ENCODE results near the gene PTPN3. TPM values are rescaled to one million over a fixed set of nuclear protein-coding genes. Genes with fewer than 3 reads are reported as not detected.

The PTPN3 gene
- total and polyA plus RNA-seq, 7 experiments from 2014 or later, result 0.89 TPM; not detected in 6

- Mint-ChIP-seq H3K27ac (no peak overlapping the region), H3K27me3 (peaks cover 18 to 42% (median 25%) of the 10 kb centered on the region in 5 donors), H3K36me3 (no peaks in the 10 kb centered on the region), H3K4me1 (peaks cover 0 to 22% (median 0%) of the 10 kb centered on the region in 7 donors), H3K9me3 (no peaks in the 10 kb centered on the region), H3K4me3 (no peak overlapping the region)
- CTCF ChIA-PET, result no interaction called here
- no peaks in the 10 kb centered on the region for H3K36me3 ChIP-seq (ENCODE audit: control insufficient read depth in 2 of 3, insufficient read depth in 3 of 3, low read length in 3 of 3)
- intact Hi-C loops (cut with micrococcal nuclease), result no loop called here
- no peak overlapping the region for H3K4me3 ChIP-seq (ENCODE audit: low read length)
- no peaks in the 10 kb centered on the region for H3K4me1 ChIP-seq (ENCODE audit: control insufficient read depth in 2 of 2, insufficient read depth in 2 of 2, low read length in 2 of 2)
- POLR2A ChIA-PET, result no interaction called here
- no peak overlapping the region for H3K27ac ChIP-seq (ENCODE audit: low read depth, low read length)
- no peaks in the 10 kb centered on the region for H3K9me3 ChIP-seq (ENCODE audit: control insufficient read depth in 2 of 3, low read length in 3 of 3)
- DNase-seq, result no peak
- no peaks in the 10 kb centered on the region for H3K27me3 ChIP-seq (ENCODE audit: control insufficient read depth in 2 of 2, insufficient read depth in 2 of 2, low read length in 2 of 2)
- no peak for ATAC-seq
Observed at GRCh38 chr9:109455861-109456260, 42.2 kb downstream of the PTPN3 start.

GRCh38 chr9:109455391-109455790 lies 42.7 kb downstream of the PTPN3 start:
- Histone ChIP-seq H3K4me1 (ENCODE audit: control insufficient read depth in 2 of 2, insufficient read depth in 2 of 2, low read length in 2 of 2) (no peaks in the 10 kb centered on the region), H3K36me3 (ENCODE audit: control insufficient read depth in 2 of 3, insufficient read depth in 3 of 3, low read length in 3 of 3) (no peaks in the 10 kb centered on the region), H3K9me3 (ENCODE audit: control insufficient read depth in 2 of 3, low read length in 3 of 3) (no peaks in the 10 kb centered on the region), H3K4me3 (ENCODE audit: low read length) (no peak overlapping the region), H3K27ac (ENCODE audit: low read depth, low read length) (no peak overlapping the region), H3K27me3 (ENCODE audit: control insufficient read depth in 2 of 2, insufficient read depth in 2 of 2, low read length in 2 of 2) (no peaks in the 10 kb centered on the region)
- H3K36me3 Mint-ChIP-seq, result no peaks in the 10 kb centered on the region
- ATAC-seq (no peak), DNase-seq (no peak)
- ChIA-PET POLR2A (no interaction called here), CTCF (no interaction called here)
- H3K27me3 Mint-ChIP-seq, result peaks cover 18 to 37% (median 25%) of the 10 kb centered on the region in 5 donors
- peaks cover 0 to 19% (median 0%) of the 10 kb centered on the region in 7 donors for H3K4me1 Mint-ChIP-seq
- H3K9me3 Mint-ChIP-seq, result no peaks in the 10 kb centered on the region
- intact Hi-C loops (cut with micrococcal nuclease), result no loop called here
- no peak overlapping the region for H3K4me3 Mint-ChIP-seq
- no peak overlapping the region for H3K27ac Mint-ChIP-seq

- DNase-seq, result no peak
- Mint-ChIP-seq H3K4me1 (peaks cover 0 to 19% (median 0%) of the 10 kb centered on the region in 7 donors), H3K4me3 (no peak overlapping the region), H3K36me3 (no peaks in the 10 kb centered on the region), H3K27ac (no peak overlapping the region), H3K9me3 (no peaks in the 10 kb centered on the region), H3K27me3 (peaks cover 16 to 43% (median 21%) of the 10 kb centered on the region in 5 donors)
- Histone ChIP-seq H3K27ac (ENCODE audit: low read depth, low read length) (no peak overlapping the region), H3K36me3 (ENCODE audit: control insufficient read depth in 2 of 3, insufficient read depth in 3 of 3, low read length in 3 of 3) (no peaks in the 10 kb centered on the region), H3K4me3 (ENCODE audit: low read length) (no peak overlapping the region), H3K9me3 (ENCODE audit: control insufficient read depth in 2 of 3, low read length in 3 of 3) (no peaks in the 10 kb centered on the region), H3K27me3 (ENCODE audit: control insufficient read depth in 2 of 2, insufficient read depth in 2 of 2, low read length in 2 of 2) (no peaks in the 10 kb centered on the region), H3K4me1 (ENCODE audit: control insufficient read depth in 2 of 2, insufficient read depth in 2 of 2, low read length in 2 of 2) (no peaks in the 10 kb centered on the region)
- POLR2A ChIA-PET, result no interaction called here
- CTCF ChIA-PET, result no interaction called here
- intact Hi-C loops (cut with micrococcal nuclease), result no loop called here
- no peak for ATAC-seq
Observed at GRCh38 chr9:109454601-109455155, 43.4 kb downstream of the PTPN3 start.

GRCh38 chr9:109454041-109454440 lies 44.1 kb downstream of the PTPN3 start:
- Mint-ChIP-seq H3K27me3 (peaks cover 14 to 46% (median 20%) of the 10 kb centered on the region in 5 donors), H3K4me3 (no peak overlapping the region), H3K9me3 (no peaks in the 10 kb centered on the region), H3K27ac (no peak overlapping the region), H3K4me1 (peaks cover 0 to 19% (median 0%) of the 10 kb centered on the region in 7 donors), H3K36me3 (no peaks in the 10 kb centered on the region)
- no peak overlapping the region for H3K27ac ChIP-seq (ENCODE audit: low read depth, low read length)
- DNase-seq (no peak), ATAC-seq (no peak)
- no peaks in the 10 kb centered on the region for H3K9me3 ChIP-seq (ENCODE audit: control insufficient read depth in 2 of 3, low read length in 3 of 3)
- H3K4me3 ChIP-seq (ENCODE audit: low read length), result no peak overlapping the region
- intact Hi-C loops (cut with micrococcal nuclease), result no loop called here
- CTCF ChIA-PET, result no interaction called here
- no peaks in the 10 kb centered on the region for H3K36me3 ChIP-seq (ENCODE audit: control insufficient read depth in 2 of 3, insufficient read depth in 3 of 3, low read length in 3 of 3)
- no peaks in the 10 kb centered on the region for H3K27me3 ChIP-seq (ENCODE audit: control insufficient read depth in 2 of 2, insufficient read depth in 2 of 2, low read length in 2 of 2)
- H3K4me1 ChIP-seq (ENCODE audit: control insufficient read depth in 2 of 2, insufficient read depth in 2 of 2, low read length in 2 of 2), result no peaks in the 10 kb centered on the region
- POLR2A ChIA-PET, result no interaction called here

- intact Hi-C loops (cut with micrococcal nuclease), result no loop called here
- Mint-ChIP-seq H3K27me3 (peaks cover 14 to 46% (median 20%) of the 10 kb centered on the region in 5 donors), H3K9me3 (no peaks in the 10 kb centered on the region), H3K4me3 (no peak overlapping the region), H3K27ac (no peak overlapping the region), H3K36me3 (no peaks in the 10 kb centered on the region), H3K4me1 (peaks cover 0 to 23% (median 0%) of the 10 kb centered on the region in 7 donors)
- no peaks in the 10 kb centered on the region for H3K36me3 ChIP-seq (ENCODE audit: control insufficient read depth in 2 of 3, insufficient read depth in 3 of 3, low read length in 3 of 3)
- ATAC-seq, result no peak
- no peak for DNase-seq
- H3K4me3 ChIP-seq (ENCODE audit: low read length), result no peak overlapping the region
- no peaks in the 10 kb centered on the region for H3K4me1 ChIP-seq (ENCODE audit: control insufficient read depth in 2 of 2, insufficient read depth in 2 of 2, low read length in 2 of 2)
- ChIA-PET POLR2A (no interaction called here), CTCF (no interaction called here)
- H3K9me3 ChIP-seq (ENCODE audit: control insufficient read depth in 2 of 3, low read length in 3 of 3), result no peaks in the 10 kb centered on the region
- no peak overlapping the region for H3K27ac ChIP-seq (ENCODE audit: low read depth, low read length)
- H3K27me3 ChIP-seq (ENCODE audit: control insufficient read depth in 2 of 2, insufficient read depth in 2 of 2, low read length in 2 of 2), result no peaks in the 10 kb centered on the region
Observed at GRCh38 chr9:109453210-109453842, 44.8 kb downstream of the PTPN3 start.

- H3K27me3 Mint-ChIP-seq, result peaks cover 14 to 48% (median 20%) of the 10 kb centered on the region in 5 donors
- intact Hi-C loops (cut with micrococcal nuclease), result no loop called here
- no peak for ATAC-seq
- ChIA-PET CTCF (no interaction called here), POLR2A (no interaction called here)
- no peak overlapping the region for H3K27ac Mint-ChIP-seq
- H3K4me1 Mint-ChIP-seq, result peaks cover 0 to 26% (median 2%) of the 10 kb centered on the region in 7 donors
- Histone ChIP-seq H3K4me3 (ENCODE audit: low read length) (no peak overlapping the region), H3K36me3 (ENCODE audit: control insufficient read depth in 2 of 3, insufficient read depth in 3 of 3, low read length in 3 of 3) (no peaks in the 10 kb centered on the region), H3K27ac (ENCODE audit: low read depth, low read length) (no peak overlapping the region), H3K4me1 (ENCODE audit: control insufficient read depth in 2 of 2, insufficient read depth in 2 of 2, low read length in 2 of 2) (no peaks in the 10 kb centered on the region), H3K27me3 (ENCODE audit: control insufficient read depth in 2 of 2, insufficient read depth in 2 of 2, low read length in 2 of 2) (no peaks in the 10 kb centered on the region), H3K9me3 (ENCODE audit: control insufficient read depth in 2 of 3, low read length in 3 of 3) (no peaks in the 10 kb centered on the region)
- DNase-seq, result no peak
- no peak overlapping the region for H3K4me3 Mint-ChIP-seq
- H3K36me3 Mint-ChIP-seq, result no peaks in the 10 kb centered on the region
- no peaks in the 10 kb centered on the region for H3K9me3 Mint-ChIP-seq
Observed at GRCh38 chr9:109452761-109453160, 45.3 kb downstream of the PTPN3 start.

All from naive thymus-derived CD4-positive, alpha-beta T cell (primary cell).